ENCODE results near the gene FCMR. TPM values are rescaled to one million over a fixed set of nuclear protein-coding genes. Genes with fewer than 3 reads are reported as not detected.
"Not testable (repeated sequence)": the region's sequence is repeated elsewhere in the genome, so short reads cannot be mapped to it uniquely, and the experiment has no call there.

The FCMR gene
- total RNA-seq, 4 donors from 2014 or later, result 0.59 to 1.7 (median 1.7) TPM; not detected in 1

- Histone ChIP-seq H3K36me3 (no peaks in the 10 kb centered on the region), H3K27ac (no peak overlapping the region), H3K9me3 (no peaks in the 10 kb centered on the region), H3K27me3 (no peaks in the 10 kb centered on the region), H3K4me3 (no peak overlapping the region), H3K4me1 (no peaks in the 10 kb centered on the region)
- no peak for TF ChIP-seq POLR2A (IDR thresholded peaks at IDR 0.05)
- no peak for TF ChIP-seq CTCF (IDR thresholded peaks at IDR 0.05)
- intact Hi-C loops (cut with DNase I; ENCODE audit: low total_unique reads), result no loop called here
- no peak for DNase-seq
Observed at GRCh38 chr1:206930210-206930798, 8.6 kb upstream of the FCMR start.

- Histone ChIP-seq H3K36me3 (no peaks in the 10 kb centered on the region), H3K4me3 (no peak overlapping the region), H3K27ac (no peak overlapping the region), H3K9me3 (no peaks in the 10 kb centered on the region), H3K27me3 (no peaks in the 10 kb centered on the region), H3K4me1 (no peaks in the 10 kb centered on the region)
- intact Hi-C loops (cut with DNase I; ENCODE audit: low total_unique reads), result no loop called here
- no peak for TF ChIP-seq POLR2A (IDR thresholded peaks at IDR 0.05)
- no peak for TF ChIP-seq CTCF (IDR thresholded peaks at IDR 0.05)
- no peak for DNase-seq
Observed at GRCh38 chr1:206929524-206929923, 7.8 kb upstream of the FCMR start.

GRCh38 chr1:206926286-206926685 is 4.5 kb upstream of the FCMR start:
- Histone ChIP-seq H3K27me3 (no peaks in the 10 kb centered on the region), H3K27ac (no peak overlapping the region), H3K4me3 (no peak overlapping the region), H3K9me3 (no peaks in the 10 kb centered on the region), H3K36me3 (no peaks in the 10 kb centered on the region), H3K4me1 (no peaks in the 10 kb centered on the region)
- no peak for DNase-seq
- intact Hi-C loops (cut with DNase I; ENCODE audit: low total_unique reads), result no loop called here
- TF ChIP-seq POLR2A (IDR thresholded peaks at IDR 0.05) (no peak), CTCF (IDR thresholded peaks at IDR 0.05) (no peak)

GRCh38 chr1:206925106-206925736 is 3.5 kb upstream of the FCMR start:
- Histone ChIP-seq H3K9me3 (no peaks in the 10 kb centered on the region), H3K36me3 (no peaks in the 10 kb centered on the region), H3K27me3 (no peaks in the 10 kb centered on the region), H3K4me1 (no peaks in the 10 kb centered on the region), H3K4me3 (no peak overlapping the region), H3K27ac (no peak overlapping the region)
- TF ChIP-seq CTCF (IDR thresholded peaks at IDR 0.05) (no peak), POLR2A (IDR thresholded peaks at IDR 0.05) (no peak)
- no peak for DNase-seq
- intact Hi-C loops (cut with DNase I; ENCODE audit: low total_unique reads), result no loop called here

- Histone ChIP-seq H3K27ac (no peak overlapping the region), H3K27me3 (no peaks in the 10 kb centered on the region), H3K4me3 (no peak overlapping the region), H3K4me1 (no peaks in the 10 kb centered on the region), H3K9me3 (no peaks in the 10 kb centered on the region), H3K36me3 (no peaks in the 10 kb centered on the region)
- TF ChIP-seq CTCF (IDR thresholded peaks at IDR 0.05) (no peak), POLR2A (IDR thresholded peaks at IDR 0.05) (no peak)
- intact Hi-C loops (cut with DNase I; ENCODE audit: low total_unique reads), result no loop called here
- DNase-seq, result no peak
Observed at GRCh38 chr1:206924592-206925105, 2.9 kb upstream of the FCMR start.

GRCh38 chr1:206923961-206924557 is 2.3 kb upstream of the FCMR start:
- intact Hi-C loops (cut with DNase I; ENCODE audit: low total_unique reads); H3K36me3 ChIP-seq; H3K27ac ChIP-seq; H3K4me1 ChIP-seq; H3K27me3 ChIP-seq; DNase-seq; H3K9me3 ChIP-seq; H3K4me3 ChIP-seq: not testable (repeated sequence)

Measured in uterus (tissue), 4 donors.